GM19455 (cell line): ENCODE data around the gene TMPRSS6.

ENCODE experiments used
- ATAC-seq: cut with Tn5 transposase; IDR thresholded peaks from one replicate; pipeline ENCODE4 v1.9.1; 2021; ENCODE audit not compliant: unreplicated experiment

The TMPRSS6 gene

GRCh38 chr22:37109242-37109917 lies at the start of gene TMPRSS6:
TSS of gene TMPRSS6 (minus strand) at chr22:37109713. CDS start at chr22:37103417, 6,296 bp downstream.
- no peak for ATAC-seq

- no peak for ATAC-seq
Measured at GRCh38 chr22:37158963-37159290, 49.4 kb upstream of the TMPRSS6 start.

GRCh38 chr22:37157516-37158285 lies 48.2 kb upstream of the TMPRSS6 start:
- no peak for ATAC-seq

DNA sequence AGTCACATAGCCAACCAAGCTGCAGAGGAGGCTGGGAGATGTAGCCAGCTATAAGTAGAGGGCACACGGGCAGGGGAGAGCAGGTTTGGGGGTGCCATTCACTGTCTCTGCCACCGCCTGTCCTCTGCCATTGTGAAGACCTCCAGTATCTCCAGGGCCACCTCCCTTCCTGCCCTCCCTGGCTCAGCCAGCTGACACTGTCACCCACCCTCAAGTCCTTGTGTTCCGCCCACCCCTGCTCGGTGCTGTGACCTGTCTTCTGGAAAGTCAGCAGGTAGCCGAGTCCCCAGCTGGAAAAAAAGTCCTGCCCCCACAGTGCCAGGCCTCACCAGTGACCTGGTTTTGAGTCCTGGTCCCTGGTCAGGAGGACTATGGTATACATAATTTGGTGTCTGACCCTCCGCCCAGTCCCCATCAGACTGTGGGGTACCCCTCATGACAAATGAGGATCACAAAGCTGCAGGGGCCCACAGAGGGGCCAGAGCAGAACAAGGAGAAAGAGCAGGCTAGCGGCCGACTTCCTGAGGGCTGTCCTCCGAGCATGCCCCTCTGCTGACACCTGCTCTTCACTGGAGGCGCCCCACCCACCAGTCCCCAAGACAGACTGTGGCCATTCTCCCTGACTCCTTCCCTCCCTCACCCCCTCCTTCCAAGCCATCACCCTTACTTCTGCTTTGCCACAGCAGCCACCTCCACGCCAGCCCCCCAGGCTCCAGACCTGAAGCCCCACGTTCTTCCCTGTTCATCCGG lies 47.3 kb upstream of the TMPRSS6 start:
- no peak for ATAC-seq

- no peak for ATAC-seq
Measured at GRCh38 chr22:37155971-37156370, 46.5 kb upstream of the TMPRSS6 start.

DNA sequence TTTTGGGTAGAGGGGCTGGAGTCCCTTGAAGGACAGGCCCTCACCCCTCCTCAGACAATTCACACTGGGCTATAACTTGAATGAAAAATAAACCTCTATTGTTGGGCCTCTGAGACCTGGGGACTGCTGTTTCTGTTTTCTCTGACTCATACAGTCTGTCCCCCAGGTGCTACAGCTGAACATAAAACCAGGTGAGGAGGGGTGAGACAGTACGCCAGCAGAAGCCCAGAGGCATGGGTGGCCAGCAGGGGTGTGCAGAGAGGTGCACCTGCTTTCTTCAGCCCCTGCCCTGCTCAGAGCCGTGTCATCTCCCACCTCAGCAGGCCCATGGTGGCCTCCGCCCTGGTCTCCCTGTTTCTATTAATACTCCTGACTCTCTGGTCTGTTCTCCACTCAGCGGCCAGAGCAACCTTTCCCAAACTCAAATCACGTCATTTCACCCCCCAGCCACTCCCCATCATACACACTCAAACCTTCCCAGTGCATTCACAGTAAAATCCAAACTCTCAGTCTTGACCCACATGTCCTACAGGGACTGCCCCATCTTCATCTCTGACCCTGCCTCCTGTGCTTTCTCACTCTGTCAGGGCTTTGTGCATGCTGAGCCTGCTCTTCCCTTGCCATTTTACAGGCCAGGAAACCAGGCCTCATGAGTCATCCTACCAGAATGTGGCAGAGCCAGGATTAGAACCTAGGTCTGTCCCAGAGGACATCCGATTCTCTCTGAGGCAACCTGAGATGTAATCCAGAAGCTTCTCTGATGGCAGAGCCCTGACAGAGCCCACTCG lies 45.6 kb upstream of the TMPRSS6 start:
- no peak for ATAC-seq

DNA sequence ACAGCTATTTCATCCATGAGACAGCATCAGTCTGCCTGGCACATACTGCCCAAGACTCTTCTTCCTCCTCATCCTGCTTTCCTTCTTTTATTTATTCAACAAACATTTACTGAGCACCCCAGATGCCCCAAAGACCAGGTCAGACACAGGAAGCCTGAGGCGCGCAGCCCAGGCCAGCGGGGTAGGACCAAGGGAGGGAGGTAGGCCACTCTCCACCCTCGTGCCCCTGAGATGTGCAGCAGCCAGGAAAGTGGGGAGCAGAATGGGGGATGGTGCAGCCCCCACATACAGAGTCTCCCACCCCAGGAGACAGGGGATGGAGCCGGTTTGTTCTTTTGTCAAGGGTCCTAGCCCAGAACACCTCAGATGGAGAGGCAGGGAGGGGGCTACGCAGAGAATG lies 44.4 kb upstream of the TMPRSS6 start:
- no peak for ATAC-seq

GRCh38 chr22:37151401-37151800 lies 41.9 kb upstream of the TMPRSS6 start:
- no peak for ATAC-seq

- no peak for ATAC-seq
Measured at GRCh38 chr22:37150701-37151100, 41.2 kb upstream of the TMPRSS6 start.

GRCh38 chr22:37148742-37149665 lies 39.5 kb upstream of the TMPRSS6 start:
- ATAC-seq, result peak; percentile 10

DNA sequence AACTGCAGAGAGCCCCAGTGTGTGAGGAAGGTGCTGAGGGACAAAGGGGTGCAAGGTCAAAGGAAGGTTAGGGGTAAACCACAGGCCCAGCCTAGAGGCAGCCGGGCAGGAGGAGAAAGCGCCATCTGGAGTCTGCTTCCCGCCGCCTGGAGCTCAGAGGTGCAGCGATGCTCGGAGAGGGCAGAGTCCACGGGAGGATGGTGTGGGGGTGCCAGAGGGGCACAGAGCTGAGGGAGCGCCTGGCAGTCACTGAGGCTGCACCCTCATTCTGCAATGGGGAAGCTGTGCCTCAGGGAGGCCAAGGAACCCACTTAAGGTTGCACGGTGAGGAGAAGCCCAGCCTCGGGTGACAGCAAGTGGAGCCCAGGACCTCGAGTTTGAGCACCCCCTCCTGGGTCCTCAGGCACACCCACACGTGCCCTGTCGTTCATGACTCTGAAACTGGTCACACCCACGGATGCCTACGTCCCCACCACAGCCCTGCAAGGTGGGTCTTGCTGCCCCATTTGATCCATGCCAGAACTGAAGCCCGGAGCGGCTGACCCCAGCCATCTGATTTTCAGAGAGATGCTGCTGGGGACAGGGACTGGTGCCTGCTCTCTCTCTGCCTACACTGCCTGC lies 38.6 kb upstream of the TMPRSS6 start:
- ATAC-seq, result no peak

GRCh38 chr22:37147186-37147990 lies 37.9 kb upstream of the TMPRSS6 start:
- no peak for ATAC-seq

DNA sequence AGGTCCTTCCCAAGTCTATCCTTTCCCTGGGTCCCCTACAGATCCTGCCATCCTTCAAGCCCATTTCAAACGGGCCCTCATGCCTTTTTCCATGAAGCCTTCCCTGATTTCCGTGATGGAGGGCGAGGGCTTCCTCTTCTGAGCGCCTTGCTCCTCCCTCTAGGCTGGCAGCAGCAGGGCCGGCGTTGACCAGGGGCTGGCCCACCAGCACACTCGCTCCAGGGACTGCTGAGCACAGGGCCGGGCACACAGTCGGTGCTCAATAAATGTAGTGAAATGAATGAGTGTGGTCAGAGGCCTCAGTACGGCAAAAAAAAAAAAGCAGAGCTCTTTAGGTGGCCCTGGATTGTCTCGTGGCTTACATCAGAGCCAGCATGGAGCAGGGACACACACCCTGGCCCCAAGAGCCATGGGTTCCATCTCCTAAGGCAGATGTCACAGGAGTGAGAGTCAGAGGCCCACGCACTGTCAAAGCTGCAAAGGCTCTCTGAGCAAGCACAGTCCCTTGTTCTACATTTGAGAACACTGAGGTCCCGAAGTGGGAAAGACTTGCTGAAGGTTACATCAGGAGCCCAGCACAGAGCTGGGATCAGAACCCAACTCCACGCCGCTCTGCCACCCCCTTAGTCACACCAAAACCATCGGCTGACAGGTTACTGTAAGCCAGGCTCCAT lies 37.1 kb upstream of the TMPRSS6 start:
- no peak for ATAC-seq

DNA sequence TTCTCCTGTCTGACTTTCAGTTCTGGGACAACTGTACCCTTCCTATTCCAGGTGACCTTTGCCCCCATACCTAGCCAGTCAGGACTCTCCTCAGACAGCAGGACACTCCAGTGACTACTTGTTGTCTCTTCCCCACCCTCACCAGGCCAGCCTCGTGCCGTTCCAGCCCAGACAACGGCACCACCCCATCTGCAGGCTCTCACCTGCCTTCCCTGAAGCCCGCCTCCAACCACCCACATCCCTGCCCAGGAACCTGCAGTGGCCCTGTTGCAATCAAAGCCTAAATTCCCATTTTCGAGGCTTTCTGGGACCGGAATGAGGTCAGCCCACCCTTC lies 36.5 kb upstream of the TMPRSS6 start:
- ATAC-seq, result no peak

DNA sequence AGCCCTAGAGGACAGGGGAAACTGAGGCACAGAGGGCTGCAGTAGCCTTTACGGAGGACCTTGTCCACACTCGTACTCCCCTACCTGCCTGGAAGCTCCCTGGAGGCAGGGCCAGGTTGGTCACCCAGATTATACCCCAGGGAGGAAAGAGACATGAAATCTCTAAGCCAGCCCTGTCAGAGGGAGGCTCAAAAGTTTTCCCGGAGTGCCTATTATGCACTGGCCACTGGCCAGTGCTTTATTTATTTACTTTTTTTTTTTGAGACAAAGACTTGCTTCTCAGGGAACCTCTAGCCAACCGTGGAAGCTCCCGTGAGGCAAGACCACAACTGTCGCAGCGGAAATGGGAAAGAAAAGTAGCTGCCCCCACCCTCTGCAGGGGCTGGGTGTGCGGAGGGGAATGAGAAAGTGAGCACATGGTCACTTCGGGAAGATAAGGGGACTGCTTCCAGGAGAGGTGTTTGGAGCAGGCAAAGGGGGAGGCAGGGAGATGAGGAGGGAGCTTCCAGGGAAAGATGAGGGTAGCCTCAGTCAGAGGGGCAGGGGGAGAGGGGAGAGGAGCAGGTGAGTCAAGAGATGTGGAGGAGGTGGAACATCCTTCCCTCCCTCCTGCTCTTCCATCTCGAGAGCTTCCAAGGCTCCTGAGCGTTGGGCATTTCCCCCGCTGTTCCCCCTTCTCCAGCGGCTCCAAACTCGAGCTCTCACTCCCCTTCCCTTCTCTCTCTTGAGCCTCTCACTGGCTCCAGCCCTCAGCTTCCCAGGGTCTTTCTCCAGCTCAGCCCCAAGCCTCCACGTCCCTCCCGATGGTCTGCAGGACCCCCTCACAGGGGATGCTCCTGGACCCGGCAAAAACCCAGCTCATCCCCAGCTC lies 35.9 kb upstream of the TMPRSS6 start:
- no peak for ATAC-seq

GRCh38 chr22:37144180-37144554 lies 34.7 kb upstream of the TMPRSS6 start:
- no peak for ATAC-seq

GRCh38 chr22:37141971-37142370 lies 32.5 kb upstream of the TMPRSS6 start:
- no peak for ATAC-seq

- no peak for ATAC-seq
Measured at GRCh38 chr22:37141476-37141875, 32.0 kb upstream of the TMPRSS6 start.
